Measurements from ENCODE around the gene CHST14.

Gene CHST14

GRCh38 chr15:40489274-40490175 is 18.7 kb downstream of the CHST14 start:
- no peak for DNase-seq (ENCODE audit: low read depth)

GRCh38 chr15:40493089-40493840 is 22.5 kb downstream of the CHST14 start:
- peak; percentile 51 for DNase-seq (ENCODE audit: low read depth)

GRCh38 chr15:40495516-40495915 is 24.7 kb downstream of the CHST14 start:
- DNase-seq (ENCODE audit: low read depth), result no peak

GRCh38 chr15:40498418-40498817 is 27.6 kb downstream of the CHST14 start:
- no peak for DNase-seq (ENCODE audit: low read depth)

- no peak for DNase-seq (ENCODE audit: low read depth)
Observed at GRCh38 chr15:40498891-40499290, 28.1 kb downstream of the CHST14 start.

- no peak for DNase-seq (ENCODE audit: low read depth)
Observed at GRCh38 chr15:40499931-40500330, 29.1 kb downstream of the CHST14 start.

- no peak for DNase-seq (ENCODE audit: low read depth)
Observed at GRCh38 chr15:40500568-40501330, 30.0 kb downstream of the CHST14 start.

GRCh38 chr15:40501487-40501886 is 30.7 kb downstream of the CHST14 start:
- no peak for DNase-seq (ENCODE audit: low read depth)

- DNase-seq (ENCODE audit: low read depth), result peak; percentile 64
Observed at GRCh38 chr15:40506964-40507571, 36.3 kb downstream of the CHST14 start.

GRCh38 chr15:40508216-40508615 is 37.4 kb downstream of the CHST14 start:
- no peak for DNase-seq (ENCODE audit: low read depth)

- no peak for DNase-seq (ENCODE audit: low read depth)
Observed at GRCh38 chr15:40510201-40510600, 39.4 kb downstream of the CHST14 start.

GRCh38 chr15:40511093-40511471 is 40.3 kb downstream of the CHST14 start:
- DNase-seq (ENCODE audit: low read depth), result no peak

GRCh38 chr15:40511472-40512133 is 40.8 kb downstream of the CHST14 start:
- DNase-seq (ENCODE audit: low read depth), result peak; percentile 8

GRCh38 chr15:40512440-40512839 is 41.7 kb downstream of the CHST14 start:
- DNase-seq (ENCODE audit: low read depth), result no peak

- no peak for DNase-seq (ENCODE audit: low read depth)
Observed at GRCh38 chr15:40513609-40514008, 42.8 kb downstream of the CHST14 start.

- no peak for DNase-seq (ENCODE audit: low read depth)
Observed at GRCh38 chr15:40516322-40516721, 45.5 kb downstream of the CHST14 start.

All from activated T-cell treated with anti-CD3 and anti-CD28 coated beads for 48 hours (primary cell).